Stimulated activated naive B cell treated with anti-CD40 and anti-IgM and Interleukin-4, amounts not matched to agents 10 μg/mL and 1 μg/mL and 100 μg/mL, for 72 hours (primary cell): ENCODE results near the gene ABCA7.
"Not testable (repeated sequence)": the region's sequence is repeated elsewhere in the genome, so short reads cannot be mapped to it uniquely, and the experiment has no call there.

Source experiments
- ATAC-seq, 2 donors: fragments of 150-1000 bp; cut with Tn5 transposase; replicated peaks; 2 replicates each; pipeline ENCODE4 v1.10.0; 2021; ENCODE audit warnings: moderate library complexity in 1 of 2
- DNase-seq: peaks from one replicate; pipeline ENCODE4 v3.0.0; 2021
- H3K27ac Mint-ChIP-seq: one replicate; pipeline ENCODE4 v1.8.0; 2022; ENCODE audit warnings: mild to moderate bottlenecking, mixed read lengths
- H3K27me3 Mint-ChIP-seq, 2 donors: one replicate each; pipeline ENCODE4 v1.8.0; 2022; ENCODE audit warnings: mixed read lengths in 2 of 2
- H3K36me3 Mint-ChIP-seq, 2 donors: one replicate each; pipeline ENCODE4 v1.8.0; 2022; ENCODE audit warnings: mixed read lengths in 2 of 2, mild to moderate bottlenecking in 1 of 2
- H3K4me1 Mint-ChIP-seq, 2 donors: one replicate each; pipeline ENCODE4 v1.8.0; 2022; ENCODE audit warnings: mixed read lengths in 2 of 2, mild to moderate bottlenecking in 1 of 2
- H3K4me3 Mint-ChIP-seq, 2 donors: one replicate each; pipeline ENCODE4 v1.8.0; 2022; ENCODE audit warnings: mild to moderate bottlenecking in 2 of 2, mixed read lengths in 2 of 2, moderate library complexity in 1 of 2
- H3K9me3 Mint-ChIP-seq, 2 donors: one replicate each; pipeline ENCODE4 v1.8.0; 2022; ENCODE audit warnings: mixed read lengths in 2 of 2, mild to moderate bottlenecking in 1 of 2

ABCA7 gene

GRCh38 chr19:1110809-1111640, 71.1 kb downstream of the ABCA7 start:
- peaks cover 1 to 20% of the 10 kb centered on the region in 2 donors for H3K4me1 Mint-ChIP-seq
- DNase-seq (no peak), ATAC-seq (no peak)
- peaks cover 8 to 23% of the 10 kb centered on the region in 2 donors for H3K36me3 Mint-ChIP-seq
- H3K4me3 Mint-ChIP-seq = no peak overlapping the region
- peak overlapping the region; percentile 5 for H3K27ac Mint-ChIP-seq
- no peaks in the 10 kb centered on the region for H3K27me3 Mint-ChIP-seq
- no peaks in the 10 kb centered on the region for H3K9me3 Mint-ChIP-seq

- no peak for ATAC-seq
- H3K27me3 Mint-ChIP-seq = no peaks in the 10 kb centered on the region
These were observed 71.8 kb downstream of the ABCA7 start for GRCh38 chr19:1111641-1112267.

GRCh38 chr19:1112268-1113029, 72.5 kb downstream of the ABCA7 start:
- H3K27ac Mint-ChIP-seq = no peak overlapping the region

More at GRCh38 chr19:1111641-1112267, 71.8 kb downstream of the ABCA7 start:
- H3K36me3 Mint-ChIP-seq = peaks cover 3 to 21% of the 10 kb centered on the region in 2 donors
- H3K27ac Mint-ChIP-seq = peak overlapping the region; percentile 31
- DNase-seq = no peak
- no peak overlapping the region for H3K4me3 Mint-ChIP-seq
- H3K9me3 Mint-ChIP-seq = no peaks in the 10 kb centered on the region
- peaks cover 1 to 15% of the 10 kb centered on the region in 2 donors for H3K4me1 Mint-ChIP-seq

GRCh38 chr19:1113030-1113985, 73.4 kb downstream of the ABCA7 start:
- Mint-ChIP-seq H3K27ac (peak overlapping the region; percentile 47), H3K4me1 (peaks cover 1 to 9% of the 10 kb centered on the region in 2 donors), H3K9me3 (no peaks in the 10 kb centered on the region), H3K36me3 (peaks cover 11 to 20% of the 10 kb centered on the region in 2 donors), H3K4me3 (no peak overlapping the region), H3K27me3 (no peaks in the 10 kb centered on the region)
- ATAC-seq (peak; percentile 86 to 91), DNase-seq (peak; percentile 73)

More at GRCh38 chr19:1112268-1113029, 72.5 kb downstream of the ABCA7 start:
- Mint-ChIP-seq H3K9me3 (no peaks in the 10 kb centered on the region), H3K36me3 (peaks cover 3 to 20% of the 10 kb centered on the region in 2 donors), H3K27me3 (no peaks in the 10 kb centered on the region), H3K4me3 (no peak overlapping the region), H3K4me1 (peaks cover 1 to 9% of the 10 kb centered on the region in 2 donors)
- ATAC-seq (no peak), DNase-seq (no peak)

GRCh38 chr19:1113986-1114483, 74.1 kb downstream of the ABCA7 start:
- Mint-ChIP-seq H3K36me3 (peaks cover 19 to 23% of the 10 kb centered on the region in 2 donors), H3K9me3 (no peaks in the 10 kb centered on the region), H3K27ac (no peak overlapping the region), H3K4me1 (peaks cover 1 to 9% of the 10 kb centered on the region in 2 donors), H3K4me3 (no peak overlapping the region), H3K27me3 (no peaks in the 10 kb centered on the region)
- DNase-seq (no peak), ATAC-seq (no peak)

GRCh38 chr19:1114728-1115127, 74.8 kb downstream of the ABCA7 start:
- not testable (repeated sequence) for H3K27ac Mint-ChIP-seq, ATAC-seq, H3K27me3 Mint-ChIP-seq, H3K4me3 Mint-ChIP-seq, DNase-seq, H3K4me1 Mint-ChIP-seq, H3K9me3 Mint-ChIP-seq
- H3K36me3 Mint-ChIP-seq = peaks cover 21 to 25% of the 10 kb centered on the region in 2 donors
